GM23338 (cell line): Measurements from ENCODE around the gene SUSD1. TPM values are rescaled to one million over a fixed set of nuclear protein-coding genes. Genes with fewer than 3 reads are reported as not detected.

Source experiments
- ATAC-seq: fragments of 200-7000 bp; cut with Tn5 transposase; 3 replicates; pipeline ENCODE4 v1.9.1; 2020
- DNase-seq: peaks from one replicate; pipeline ENCODE4 v3.0.0-alpha.2; 2015; ENCODE audit warnings: low spot score
- H2AFZ ChIP-seq: fragments of 200-600 bp; sonication (generic); 2 replicates; pipeline ENCODE4 v1.8.0; 2016; ENCODE audit warnings: antibody characterized with exemption, mild to moderate bottlenecking, moderate library complexity
- H3F3A ChIP-seq: fragments of 200-600 bp; sonication (generic); replicated peaks from 2 replicates; pipeline ENCODE4 v1.8.0; 2017; ENCODE audit warnings: antibody characterized with exemption, mixed run types, low read depth
- H3K27ac ChIP-seq: fragments of 200-600 bp; sonication (generic); 2 replicates; pipeline ENCODE4 v1.6.1; 2016; ENCODE audit warnings: low read depth
- H3K27me3 ChIP-seq: fragments of 200-600 bp; sonication (generic); 2 replicates; pipeline ENCODE4 v1.8.0; 2016; ENCODE audit warnings: mild to moderate bottlenecking, mixed run types, moderate library complexity; ENCODE audit not compliant: insufficient read depth
- H3K36me3 ChIP-seq: fragments of 200-600 bp; sonication (generic); 2 replicates; pipeline ENCODE4 v1.8.0; 2016; ENCODE audit warnings: mild to moderate bottlenecking; ENCODE audit not compliant: insufficient read depth
- H3K4me1 ChIP-seq: fragments of 200-600 bp; sonication (generic); 2 replicates; pipeline ENCODE4 v1.8.0; 2016; ENCODE audit warnings: mild to moderate bottlenecking, moderate library complexity; ENCODE audit not compliant: insufficient read depth
- H3K4me2 ChIP-seq: fragments of 200-600 bp; sonication (generic); 2 replicates; pipeline ENCODE4 v1.7.1; 2017; ENCODE audit warnings: mixed run types
- H3K4me3 ChIP-seq: fragments of 200-600 bp; sonication (generic); 2 replicates; pipeline ENCODE4 v1.6.1; 2016; ENCODE audit warnings: mixed run types
- H3K79me2 ChIP-seq: fragments of 200-600 bp; sonication (generic); replicated peaks from 2 replicates; pipeline ENCODE4 v1.8.0; 2017; ENCODE audit warnings: mild to moderate bottlenecking; ENCODE audit not compliant: insufficient read depth
- H3K9me2 ChIP-seq: fragments of 200-600 bp; sonication (generic); 2 replicates; pipeline ENCODE4 v1.8.0; 2017; ENCODE audit not compliant: insufficient read depth
- H4K20me1 ChIP-seq: fragments of 200-600 bp; sonication (generic); replicated peaks from 2 replicates; pipeline ENCODE4 v1.8.0; 2017; ENCODE audit warnings: mild to moderate bottlenecking; ENCODE audit not compliant: insufficient read depth
- H3K27ac Mint-ChIP-seq: 2 replicates; pipeline ENCODE4 v1.8.0; 2020; ENCODE audit warnings: inconsistent platforms, mild to moderate bottlenecking, moderate library complexity, mixed read lengths
- H3K27me3 Mint-ChIP-seq: 3 replicates; pipeline ENCODE4 v1.8.0; 2022; ENCODE audit warnings: low read depth, mild to moderate bottlenecking, moderate library complexity, mixed read lengths, inconsistent platforms; ENCODE audit not compliant: insufficient read depth, poor library complexity
- H3K36me3 Mint-ChIP-seq: 3 replicates; pipeline ENCODE4 v1.8.0; 2021; ENCODE audit warnings: low read depth, mild to moderate bottlenecking, inconsistent platforms, moderate library complexity, mixed read lengths
- H3K4me1 Mint-ChIP-seq: 3 replicates; pipeline ENCODE4 v1.8.0; 2020; ENCODE audit warnings: mild to moderate bottlenecking, inconsistent platforms, mixed read lengths
- H3K4me3 Mint-ChIP-seq: 3 replicates; pipeline ENCODE4 v1.8.0; 2021; ENCODE audit warnings: moderate library complexity, mild to moderate bottlenecking, inconsistent platforms, mixed read lengths
- H3K9me3 Mint-ChIP-seq: 3 replicates; pipeline ENCODE4 v1.8.0; 2020; ENCODE audit warnings: moderate library complexity, mild to moderate bottlenecking, inconsistent platforms, mixed read lengths
- CREB1 ChIP-seq: fragments of 250-450 bp; sonication (Bioruptor Pico); IDR thresholded peaks from 2 replicates; pipeline ENCODE4 v1.5.0; 2020; ENCODE audit warnings: low read depth, mild to moderate bottlenecking, moderate library complexity
- ETS1 ChIP-seq: IDR thresholded peaks from 2 replicates; pipeline ENCODE4 v1.6.1; 2016; ENCODE audit warnings: antibody characterized with exemption
- EZH2 ChIP-seq: fragments of 200-600 bp; sonication (generic); IDR thresholded peaks from one replicate; pipeline ENCODE4 v1.8.0; 2017; ENCODE audit warnings: antibody characterized with exemption, mild to moderate bottlenecking, low read depth; ENCODE audit not compliant: unreplicated experiment
- JUNB ChIP-seq: IDR thresholded peaks from one replicate; pipeline ENCODE4 v1.6.1; 2016; ENCODE audit warnings: antibody characterized with exemption; ENCODE audit not compliant: unreplicated experiment
- NANOG ChIP-seq: IDR thresholded peaks from 2 replicates; pipeline ENCODE4 v1.6.1; 2016; ENCODE audit warnings: antibody characterized with exemption, borderline replicate concordance
- POLR2AphosphoS5 ChIP-seq: IDR thresholded peaks from 2 replicates; pipeline ENCODE4 v1.6.1; 2016; ENCODE audit warnings: antibody characterized with exemption, low read depth
- ZNF331 ChIP-seq: fragments of 250-450 bp; sonication (Bioruptor Pico); IDR thresholded peaks from 2 replicates; pipeline ENCODE4 v1.5.0; 2020; ENCODE audit warnings: low read depth, mild to moderate bottlenecking, moderate library complexity
- polyA plus RNA-seq: library from polyadenylated mRNA; unstranded; fragments of >200 nt; fragmentation: Nextera tagmentation; extraction: Ambion mirVana; gene quantifications from 2 replicates; pipeline ENCODE4 v1.2.1, GENCODE V29; 2016
- total RNA-seq: library from RNA; depleted of rRNA; stranded (reverse); fragments of >200 nt; shearing (Covaris generic); gene quantifications from 2 replicates; pipeline ENCODE4 v1.2.3, GENCODE V29; 2014
- TF ChIP-seq, protein P1 (sequence below), 2 experiments: fragments of 200-600 bp in 1 of 2; sonication (generic) in 1 of 2; conservative IDR thresholded peaks; 2 replicates each; pipeline versions ENCODE4 v1.5.1 to v1.6.1; 2016 to 2017; ENCODE audit warnings: antibody characterized with exemption in 2 of 2, low read depth in 2 of 2, mild to moderate bottlenecking in 2 of 2, moderate library complexity in 1 of 2
- TF ChIP-seq, protein P2 (sequence below): IDR thresholded peaks from one replicate; pipeline ENCODE4 v1.6.1; 2018; ENCODE audit warnings: antibody characterized with exemption; ENCODE audit not compliant: unreplicated experiment
- TF ChIP-seq, protein P3 (sequence below): fragments of 250-450 bp; sonication (Bioruptor Pico); IDR thresholded peaks from 2 replicates; pipeline ENCODE4 v1.5.0; 2020; ENCODE audit warnings: mild to moderate bottlenecking, moderate library complexity

Gene SUSD1
- total and polyA plus RNA-seq, 2 experiments from 2014 or later = 1.2 to 6.4 TPM

GRCh38 chr9:112110777-112111113 is 64.4 kb downstream of the SUSD1 start (continued):
- TF ChIP-seq CREB1 (CRISPR knock-in tag) = no peak
- no peak for TF ChIP-seq JUNB
- TF ChIP-seq NANOG = no peak
- TF ChIP-seq, protein P1, sequence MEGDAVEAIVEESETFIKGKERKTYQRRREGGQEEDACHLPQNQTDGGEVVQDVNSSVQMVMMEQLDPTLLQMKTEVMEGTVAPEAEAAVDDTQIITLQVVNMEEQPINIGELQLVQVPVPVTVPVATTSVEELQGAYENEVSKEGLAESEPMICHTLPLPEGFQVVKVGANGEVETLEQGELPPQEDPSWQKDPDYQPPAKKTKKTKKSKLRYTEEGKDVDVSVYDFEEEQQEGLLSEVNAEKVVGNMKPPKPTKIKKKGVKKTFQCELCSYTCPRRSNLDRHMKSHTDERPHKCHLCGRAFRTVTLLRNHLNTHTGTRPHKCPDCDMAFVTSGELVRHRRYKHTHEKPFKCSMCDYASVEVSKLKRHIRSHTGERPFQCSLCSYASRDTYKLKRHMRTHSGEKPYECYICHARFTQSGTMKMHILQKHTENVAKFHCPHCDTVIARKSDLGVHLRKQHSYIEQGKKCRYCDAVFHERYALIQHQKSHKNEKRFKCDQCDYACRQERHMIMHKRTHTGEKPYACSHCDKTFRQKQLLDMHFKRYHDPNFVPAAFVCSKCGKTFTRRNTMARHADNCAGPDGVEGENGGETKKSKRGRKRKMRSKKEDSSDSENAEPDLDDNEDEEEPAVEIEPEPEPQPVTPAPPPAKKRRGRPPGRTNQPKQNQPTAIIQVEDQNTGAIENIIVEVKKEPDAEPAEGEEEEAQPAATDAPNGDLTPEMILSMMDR (conservative IDR thresholded peaks at IDR 0.05; ENCODE audit: low read depth in 2 of 2) = no peak
- no peak for TF ChIP-seq ZNF331
- no peak for TF ChIP-seq POLR2AphosphoS5

DNA sequence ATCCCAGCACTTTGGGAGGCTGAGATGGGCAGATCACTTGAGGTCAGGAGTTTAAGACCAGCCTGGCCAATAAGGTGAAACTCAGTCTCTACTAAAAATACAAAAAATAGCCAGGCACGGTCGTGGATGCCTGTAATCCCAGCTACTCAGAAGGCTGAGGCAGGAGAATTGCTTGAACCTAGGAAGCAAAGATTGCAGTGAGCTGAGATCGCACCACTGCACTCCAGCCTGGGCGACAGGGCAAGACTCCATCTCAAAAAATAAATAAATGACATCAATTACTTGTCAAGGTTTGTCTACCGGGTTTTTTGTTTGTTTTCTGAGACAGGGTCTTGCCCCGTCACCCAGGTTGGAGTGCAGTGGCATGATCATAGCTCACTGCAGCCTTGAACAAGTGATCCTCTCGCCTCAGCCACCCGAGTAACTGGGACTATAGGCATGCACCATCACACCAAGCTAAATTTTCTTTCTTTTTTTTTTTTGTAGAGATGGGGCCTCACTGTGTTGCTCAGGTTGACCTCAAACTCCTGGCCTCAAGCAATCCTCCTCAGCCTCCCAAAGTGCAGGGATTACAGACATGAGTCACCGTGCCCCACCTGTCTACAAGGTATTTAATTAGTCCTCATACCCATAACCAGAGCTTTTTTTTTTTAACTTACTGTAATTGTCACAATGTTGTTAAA is 64.9 kb downstream of the SUSD1 start:
- Mint-ChIP-seq H3K4me1 (peaks cover 5% of the 10 kb centered on the region; the same call in 1 of the 3 replicates), H3K27me3 (peaks cover 11% of the 10 kb centered on the region), H3K9me3 (no peaks in the 10 kb centered on the region; the same call in 2 of the 3 replicates), H3K4me3 (no peak overlapping the region), H3K36me3 (no peaks in the 10 kb centered on the region), H3K27ac (no peak overlapping the region)
- Histone ChIP-seq H3K27me3 (no peaks in the 10 kb centered on the region), H4K20me1 (no peaks in the 10 kb centered on the region), H2AFZ (no peak overlapping the region), H3K79me2 (no peaks in the 10 kb centered on the region), H3K4me1 (no peaks in the 10 kb centered on the region), H3K36me3 (no peaks in the 10 kb centered on the region), H3F3A (no peaks in the 10 kb centered on the region), H3K4me3 (no peak overlapping the region), H3K27ac (no peak overlapping the region), H3K9me2 (no peaks in the 10 kb centered on the region), H3K4me2 (no peak overlapping the region)
- no peak for DNase-seq
- no peak for ATAC-seq
- no peak for TF ChIP-seq ETS1
- TF ChIP-seq EZH2 = no peak
- no peak for TF ChIP-seq CREB1 (CRISPR knock-in tag)
- TF ChIP-seq, protein P2, sequence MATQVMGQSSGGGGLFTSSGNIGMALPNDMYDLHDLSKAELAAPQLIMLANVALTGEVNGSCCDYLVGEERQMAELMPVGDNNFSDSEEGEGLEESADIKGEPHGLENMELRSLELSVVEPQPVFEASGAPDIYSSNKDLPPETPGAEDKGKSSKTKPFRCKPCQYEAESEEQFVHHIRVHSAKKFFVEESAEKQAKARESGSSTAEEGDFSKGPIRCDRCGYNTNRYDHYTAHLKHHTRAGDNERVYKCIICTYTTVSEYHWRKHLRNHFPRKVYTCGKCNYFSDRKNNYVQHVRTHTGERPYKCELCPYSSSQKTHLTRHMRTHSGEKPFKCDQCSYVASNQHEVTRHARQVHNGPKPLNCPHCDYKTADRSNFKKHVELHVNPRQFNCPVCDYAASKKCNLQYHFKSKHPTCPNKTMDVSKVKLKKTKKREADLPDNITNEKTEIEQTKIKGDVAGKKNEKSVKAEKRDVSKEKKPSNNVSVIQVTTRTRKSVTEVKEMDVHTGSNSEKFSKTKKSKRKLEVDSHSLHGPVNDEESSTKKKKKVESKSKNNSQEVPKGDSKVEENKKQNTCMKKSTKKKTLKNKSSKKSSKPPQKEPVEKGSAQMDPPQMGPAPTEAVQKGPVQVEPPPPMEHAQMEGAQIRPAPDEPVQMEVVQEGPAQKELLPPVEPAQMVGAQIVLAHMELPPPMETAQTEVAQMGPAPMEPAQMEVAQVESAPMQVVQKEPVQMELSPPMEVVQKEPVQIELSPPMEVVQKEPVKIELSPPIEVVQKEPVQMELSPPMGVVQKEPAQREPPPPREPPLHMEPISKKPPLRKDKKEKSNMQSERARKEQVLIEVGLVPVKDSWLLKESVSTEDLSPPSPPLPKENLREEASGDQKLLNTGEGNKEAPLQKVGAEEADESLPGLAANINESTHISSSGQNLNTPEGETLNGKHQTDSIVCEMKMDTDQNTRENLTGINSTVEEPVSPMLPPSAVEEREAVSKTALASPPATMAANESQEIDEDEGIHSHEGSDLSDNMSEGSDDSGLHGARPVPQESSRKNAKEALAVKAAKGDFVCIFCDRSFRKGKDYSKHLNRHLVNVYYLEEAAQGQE = no peak
- TF ChIP-seq, protein P3, sequence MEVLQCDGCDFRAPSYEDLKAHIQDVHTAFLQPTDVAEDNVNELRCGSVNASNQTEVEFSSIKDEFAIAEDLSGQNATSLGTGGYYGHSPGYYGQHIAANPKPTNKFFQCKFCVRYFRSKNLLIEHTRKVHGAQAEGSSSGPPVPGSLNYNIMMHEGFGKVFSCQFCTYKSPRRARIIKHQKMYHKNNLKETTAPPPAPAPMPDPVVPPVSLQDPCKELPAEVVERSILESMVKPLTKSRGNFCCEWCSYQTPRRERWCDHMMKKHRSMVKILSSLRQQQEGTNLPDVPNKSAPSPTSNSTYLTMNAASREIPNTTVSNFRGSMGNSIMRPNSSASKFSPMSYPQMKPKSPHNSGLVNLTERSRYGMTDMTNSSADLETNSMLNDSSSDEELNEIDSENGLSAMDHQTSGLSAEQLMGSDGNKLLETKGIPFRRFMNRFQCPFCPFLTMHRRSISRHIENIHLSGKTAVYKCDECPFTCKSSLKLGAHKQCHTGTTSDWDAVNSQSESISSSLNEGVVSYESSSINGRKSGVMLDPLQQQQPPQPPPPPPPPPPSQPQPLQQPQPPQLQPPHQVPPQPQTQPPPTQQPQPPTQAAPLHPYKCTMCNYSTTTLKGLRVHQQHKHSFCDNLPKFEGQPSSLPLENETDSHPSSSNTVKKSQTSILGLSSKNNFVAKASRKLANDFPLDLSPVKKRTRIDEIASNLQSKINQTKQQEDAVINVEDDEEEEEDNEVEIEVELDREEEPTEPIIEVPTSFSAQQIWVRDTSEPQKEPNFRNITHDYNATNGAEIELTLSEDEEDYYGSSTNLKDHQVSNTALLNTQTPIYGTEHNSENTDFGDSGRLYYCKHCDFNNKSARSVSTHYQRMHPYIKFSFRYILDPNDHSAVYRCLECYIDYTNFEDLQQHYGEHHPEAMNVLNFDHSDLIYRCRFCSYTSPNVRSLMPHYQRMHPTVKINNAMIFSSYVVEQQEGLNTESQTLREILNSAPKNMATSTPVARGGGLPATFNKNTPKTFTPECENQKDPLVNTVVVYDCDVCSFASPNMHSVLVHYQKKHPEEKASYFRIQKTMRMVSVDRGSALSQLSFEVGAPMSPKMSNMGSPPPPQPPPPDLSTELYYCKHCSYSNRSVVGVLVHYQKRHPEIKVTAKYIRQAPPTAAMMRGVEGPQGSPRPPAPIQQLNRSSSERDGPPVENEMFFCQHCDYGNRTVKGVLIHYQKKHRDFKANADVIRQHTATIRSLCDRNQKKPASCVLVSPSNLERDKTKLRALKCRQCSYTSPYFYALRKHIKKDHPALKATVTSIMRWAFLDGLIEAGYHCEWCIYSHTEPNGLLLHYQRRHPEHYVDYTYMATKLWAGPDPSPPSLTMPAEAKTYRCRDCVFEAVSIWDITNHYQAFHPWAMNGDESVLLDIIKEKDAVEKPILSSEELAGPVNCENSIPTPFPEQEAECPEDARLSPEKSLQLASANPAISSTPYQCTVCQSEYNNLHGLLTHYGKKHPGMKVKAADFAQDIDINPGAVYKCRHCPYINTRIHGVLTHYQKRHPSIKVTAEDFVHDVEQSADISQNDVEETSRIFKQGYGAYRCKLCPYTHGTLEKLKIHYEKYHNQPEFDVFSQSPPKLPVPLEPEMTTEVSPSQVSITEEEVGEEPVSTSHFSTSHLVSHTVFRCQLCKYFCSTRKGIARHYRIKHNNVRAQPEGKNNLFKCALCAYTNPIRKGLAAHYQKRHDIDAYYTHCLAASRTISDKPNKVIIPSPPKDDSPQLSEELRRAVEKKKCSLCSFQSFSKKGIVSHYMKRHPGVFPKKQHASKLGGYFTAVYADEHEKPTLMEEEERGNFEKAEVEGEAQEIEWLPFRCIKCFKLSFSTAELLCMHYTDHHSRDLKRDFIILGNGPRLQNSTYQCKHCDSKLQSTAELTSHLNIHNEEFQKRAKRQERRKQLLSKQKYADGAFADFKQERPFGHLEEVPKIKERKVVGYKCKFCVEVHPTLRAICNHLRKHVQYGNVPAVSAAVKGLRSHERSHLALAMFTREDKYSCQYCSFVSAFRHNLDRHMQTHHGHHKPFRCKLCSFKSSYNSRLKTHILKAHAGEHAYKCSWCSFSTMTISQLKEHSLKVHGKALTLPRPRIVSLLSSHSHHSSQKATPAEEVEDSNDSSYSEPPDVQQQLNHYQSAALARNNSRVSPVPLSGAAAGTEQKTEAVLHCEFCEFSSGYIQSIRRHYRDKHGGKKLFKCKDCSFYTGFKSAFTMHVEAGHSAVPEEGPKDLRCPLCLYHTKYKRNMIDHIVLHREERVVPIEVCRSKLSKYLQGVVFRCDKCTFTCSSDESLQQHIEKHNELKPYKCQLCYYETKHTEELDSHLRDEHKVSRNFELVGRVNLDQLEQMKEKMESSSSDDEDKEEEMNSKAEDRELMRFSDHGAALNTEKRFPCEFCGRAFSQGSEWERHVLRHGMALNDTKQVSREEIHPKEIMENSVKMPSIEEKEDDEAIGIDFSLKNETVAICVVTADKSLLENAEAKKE = no peak
- no peak for TF ChIP-seq JUNB
